ENCODE data around the gene GPR3.

DNA sequence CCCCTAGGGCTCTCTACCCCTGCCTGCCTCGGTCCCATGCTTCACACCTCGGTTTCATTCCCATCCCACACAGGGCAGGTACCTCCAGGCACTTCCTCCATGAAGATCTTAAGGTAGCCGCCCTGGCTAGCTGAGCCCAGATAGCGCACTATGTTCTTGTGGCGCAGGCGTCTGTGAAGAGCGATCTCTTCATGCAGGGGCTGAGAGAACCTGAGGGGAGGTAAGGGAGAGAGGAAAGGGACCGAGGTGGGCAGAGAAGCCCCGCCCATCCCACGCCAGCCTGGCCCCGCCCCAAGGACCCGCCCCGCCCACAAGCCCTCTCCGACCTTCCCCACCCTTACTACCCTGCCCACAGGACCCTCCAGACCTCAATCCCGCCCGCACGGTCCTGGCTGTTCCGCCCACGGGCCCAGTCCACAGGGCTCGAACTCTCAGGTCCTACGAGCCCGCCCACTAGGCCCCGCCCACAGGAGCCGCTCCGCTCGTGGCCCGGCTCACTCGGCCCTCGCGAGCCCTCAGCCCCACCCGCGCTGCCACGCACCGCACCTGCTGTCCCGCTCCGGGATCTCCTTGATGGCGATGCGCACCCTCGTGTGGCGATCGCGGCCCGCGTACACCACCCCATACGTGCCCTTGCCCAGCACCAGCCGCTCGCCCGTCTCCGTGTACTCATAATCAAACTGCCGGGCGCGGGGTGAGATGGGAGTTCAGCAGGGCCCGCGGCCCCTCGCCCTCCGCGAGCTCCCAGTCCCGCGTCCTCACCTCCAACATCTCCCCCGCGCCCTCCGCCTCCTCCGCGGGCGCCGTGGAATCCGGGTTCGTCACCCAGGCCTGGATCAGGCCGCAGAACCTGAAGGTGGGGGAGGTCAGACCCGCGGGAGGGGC is 32.0 kb upstream of the GPR3 start:
- TF ChIP-seq, protein P1, sequence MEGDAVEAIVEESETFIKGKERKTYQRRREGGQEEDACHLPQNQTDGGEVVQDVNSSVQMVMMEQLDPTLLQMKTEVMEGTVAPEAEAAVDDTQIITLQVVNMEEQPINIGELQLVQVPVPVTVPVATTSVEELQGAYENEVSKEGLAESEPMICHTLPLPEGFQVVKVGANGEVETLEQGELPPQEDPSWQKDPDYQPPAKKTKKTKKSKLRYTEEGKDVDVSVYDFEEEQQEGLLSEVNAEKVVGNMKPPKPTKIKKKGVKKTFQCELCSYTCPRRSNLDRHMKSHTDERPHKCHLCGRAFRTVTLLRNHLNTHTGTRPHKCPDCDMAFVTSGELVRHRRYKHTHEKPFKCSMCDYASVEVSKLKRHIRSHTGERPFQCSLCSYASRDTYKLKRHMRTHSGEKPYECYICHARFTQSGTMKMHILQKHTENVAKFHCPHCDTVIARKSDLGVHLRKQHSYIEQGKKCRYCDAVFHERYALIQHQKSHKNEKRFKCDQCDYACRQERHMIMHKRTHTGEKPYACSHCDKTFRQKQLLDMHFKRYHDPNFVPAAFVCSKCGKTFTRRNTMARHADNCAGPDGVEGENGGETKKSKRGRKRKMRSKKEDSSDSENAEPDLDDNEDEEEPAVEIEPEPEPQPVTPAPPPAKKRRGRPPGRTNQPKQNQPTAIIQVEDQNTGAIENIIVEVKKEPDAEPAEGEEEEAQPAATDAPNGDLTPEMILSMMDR (IDR thresholded peaks at IDR 0.05): no peak
- TF ChIP-seq POLR2A (IDR thresholded peaks at IDR 0.05): no peak
